Left cardiac atrium (tissue), 4 donors: ENCODE data around the gene IDE. TPM values are rescaled to one million over a fixed set of nuclear protein-coding genes. Genes with fewer than 3 reads are reported as not detected.
"Not testable (repeated sequence)": the region's sequence is repeated elsewhere in the genome, so short reads cannot be mapped to it uniquely, and the experiment has no call there.

Experiments used
- ATAC-seq, 2 donors: fragments of 200-7000 bp; cut with Tn5 transposase; one replicate each; pipeline ENCODE4 v1.9.1; 2020; ENCODE audit warnings: mild to moderate bottlenecking in 2 of 2, moderate library complexity in 2 of 2
- DNase-seq: peaks from one replicate; pipeline ENCODE4 v3.0.0-alpha.2; 2020
- intact Hi-C, 2 donors: fragments of 100-400 bp; cut with DNase I; formaldehyde crosslinking; loops; one replicate each; pipeline versions ENCODE4 v1.14.1 to v1.15.1; 2022 to 2023
- total RNA-seq, 2 donors: library from RNA; stranded (reverse); fragmentation: NEBNext Ultra II Directional; extraction: Animal tissue kit (Norgen Biotek cat#: 25700); gene quantifications; one replicate each; pipeline ENCODE4 v1.2.1, GENCODE V29; 2021
- donor health status: DM: no; HTN: yes; CAD: no.
- donor health status: DM: no; HTN: yes; CAD: no; lungs with severe emphysema.
- donor health status: DM: yes; HTN: yes; CAD: no.
- donor health status: Dilated cardiomyopathy.

Gene IDE
- total RNA-seq, 2 donors from 2014 or later = 42.4 to 46.1 TPM

DNA sequence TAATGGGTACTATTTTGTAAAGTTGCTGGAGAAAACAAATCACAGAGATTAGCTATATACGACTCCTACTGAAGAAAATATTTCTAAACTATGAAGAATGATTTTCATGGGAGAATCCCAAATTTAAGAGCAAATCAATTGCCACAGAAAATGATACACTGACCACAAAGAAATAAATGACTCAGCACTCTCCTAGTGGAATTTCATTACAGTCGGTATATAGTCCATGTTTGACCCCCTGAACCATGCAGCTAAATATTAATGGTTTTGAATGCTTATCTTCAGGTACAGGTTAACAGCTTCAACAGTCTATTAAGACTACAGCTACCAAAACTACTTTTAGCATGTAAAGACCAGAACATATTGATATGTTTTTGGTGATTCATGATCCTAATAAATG is 65.0 kb downstream of the IDE start:
- no peak for ATAC-seq
- intact Hi-C loops = no loop called here
- DNase-seq = no peak

DNA sequence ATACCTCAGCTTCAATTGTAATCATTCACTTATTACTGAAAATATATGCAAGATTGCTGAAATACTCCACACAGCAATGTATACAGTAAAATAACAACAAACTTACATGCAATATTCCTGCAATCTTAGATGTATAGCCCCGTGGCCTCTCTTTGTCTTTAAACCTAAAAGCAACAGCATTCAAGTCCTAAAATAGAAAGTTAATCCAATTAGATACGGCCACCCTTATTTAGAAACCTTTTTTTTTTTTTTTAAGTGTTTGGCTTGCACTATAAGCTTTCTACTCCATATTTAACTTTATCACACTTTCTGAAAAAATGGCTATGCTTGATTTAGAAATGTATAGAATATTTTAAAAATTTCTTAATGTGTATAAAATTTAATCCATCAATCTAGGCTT is 67.6 kb downstream of the IDE start:
- DNase-seq = no peak
- intact Hi-C loops = no loop called here
- no peak for ATAC-seq

DNA sequence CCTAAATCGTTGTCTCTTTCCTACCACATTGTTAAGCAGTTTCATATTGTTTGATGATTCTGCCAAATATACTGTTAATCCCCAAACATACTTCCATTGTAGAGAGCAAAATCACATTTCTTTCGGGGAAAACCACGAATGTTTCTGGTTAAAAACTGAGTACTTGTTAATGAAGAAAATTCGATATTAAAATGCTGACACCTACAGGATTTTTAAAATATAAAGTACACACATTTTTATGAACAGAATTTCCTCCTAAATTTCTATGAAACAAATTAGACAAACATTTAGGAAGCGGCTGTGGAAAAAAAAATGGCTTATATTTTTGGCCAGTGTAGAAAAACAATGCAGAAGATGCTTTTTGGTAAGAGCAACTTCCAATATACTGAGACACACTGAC is 68.8 kb downstream of the IDE start:
- intact Hi-C loops = no loop called here
- no peak for DNase-seq
- no peak for ATAC-seq

DNA sequence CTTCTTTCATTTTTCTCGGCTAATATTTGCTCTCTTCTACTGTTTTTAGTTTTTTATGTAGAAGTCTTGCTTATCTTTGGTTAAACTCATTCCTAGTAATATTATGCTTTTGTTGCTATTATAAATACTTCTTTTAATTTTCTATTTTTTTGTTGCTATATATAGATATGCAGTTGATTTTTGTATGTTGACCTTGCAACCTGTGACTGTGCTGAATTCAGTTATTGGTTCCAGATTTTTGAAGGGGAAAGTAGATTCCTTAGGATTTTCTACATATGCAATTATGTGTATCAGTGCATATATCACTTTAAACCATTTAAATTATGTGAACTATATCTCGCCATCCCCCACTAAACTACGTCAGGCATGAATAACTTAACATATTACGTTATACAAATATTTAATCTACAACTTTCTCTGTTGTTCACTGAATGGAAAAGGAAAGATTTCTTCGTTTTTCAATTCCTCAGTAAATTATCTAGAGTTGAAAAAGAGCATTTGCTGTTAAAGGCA is 71.5 kb downstream of the IDE start:
- ATAC-seq = no peak
- intact Hi-C loops = no loop called here
- no peak for DNase-seq

DNA sequence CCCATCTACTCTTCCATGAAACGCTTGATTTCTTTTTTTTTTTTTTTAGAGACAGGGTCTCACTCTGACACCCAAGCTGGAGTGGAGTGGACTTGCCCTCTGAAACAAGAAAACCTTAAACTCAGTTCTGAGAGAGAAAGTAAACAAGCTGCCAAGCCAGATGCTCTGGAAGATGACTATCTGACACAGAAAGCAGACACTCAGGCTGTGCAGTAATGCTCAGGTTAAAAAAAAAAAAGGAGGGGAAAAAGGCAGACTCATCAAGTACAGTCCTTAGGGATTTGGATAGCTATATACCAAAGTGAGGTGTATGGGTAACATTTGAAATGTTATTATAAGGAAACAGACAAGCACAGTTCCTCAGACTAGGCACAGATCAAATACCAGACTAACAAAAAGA is 80.5 kb downstream of the IDE start:
- DNase-seq (no peak), ATAC-seq (no peak)
- intact Hi-C loops = no loop called here

DNA sequence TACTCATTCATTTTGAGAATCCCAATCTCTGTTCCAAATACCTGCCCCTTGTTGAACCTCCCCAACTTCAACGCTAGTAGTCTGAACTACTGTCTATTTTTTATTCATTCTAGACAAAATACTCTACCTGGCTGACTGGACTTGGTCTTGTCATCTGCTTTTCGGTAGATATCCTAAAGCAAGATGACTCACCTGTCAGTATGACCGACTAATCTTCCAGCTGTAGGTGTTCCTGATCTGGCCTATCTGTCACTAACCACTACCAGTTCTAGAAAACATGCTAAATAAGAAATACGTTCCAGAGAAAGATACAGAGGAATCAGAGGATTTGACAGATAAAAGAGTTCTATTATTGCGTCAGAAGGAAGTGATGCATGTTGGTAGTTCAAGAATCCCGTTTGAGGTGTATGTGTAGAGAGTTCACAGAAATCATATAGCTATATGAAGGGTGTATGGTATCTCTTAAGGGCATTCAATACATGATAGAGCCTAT is 81.1 kb downstream of the IDE start:
- intact Hi-C loops = no loop called here
- ATAC-seq (no peak), DNase-seq (no peak)

DNA sequence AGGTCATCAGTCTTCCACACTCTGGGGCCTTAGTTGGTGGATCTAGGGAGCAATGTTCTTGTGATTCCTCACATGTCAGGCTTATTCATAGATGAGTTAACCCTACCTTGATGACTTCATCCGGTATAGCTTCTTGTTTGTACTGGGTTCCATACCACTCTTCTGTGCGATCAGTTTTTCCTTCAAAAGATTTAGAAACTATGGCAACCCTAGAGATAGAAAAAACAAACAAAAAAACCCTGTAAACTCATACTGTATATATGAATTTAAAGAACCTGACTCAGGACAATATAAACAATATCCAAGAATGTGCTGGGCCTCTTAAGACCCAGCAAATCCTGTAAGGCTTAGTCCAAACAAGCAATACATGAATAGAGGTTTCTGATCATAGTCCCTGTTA is 83.5 kb downstream of the IDE start:
- intact Hi-C loops = no loop called here
- ATAC-seq = no peak
- no peak for DNase-seq

DNA sequence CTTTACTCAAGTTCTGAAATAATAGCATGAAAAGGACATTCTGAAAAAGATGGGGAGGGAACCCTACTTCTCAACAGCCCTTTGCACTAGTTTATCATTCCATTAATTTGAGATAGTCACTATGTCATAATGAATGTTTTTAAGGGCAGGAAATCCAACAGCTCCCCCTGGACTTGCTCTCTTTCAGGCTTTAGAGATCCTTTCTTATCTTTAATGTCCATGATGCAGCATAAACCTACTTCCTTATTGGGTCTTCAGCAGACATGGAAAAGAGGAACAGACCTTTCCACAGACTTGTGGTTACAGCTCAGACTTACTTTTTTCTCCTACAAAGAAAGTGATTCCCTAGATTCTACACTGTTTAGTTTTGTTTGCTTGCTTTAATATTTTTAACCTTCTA is 87.3 kb downstream of the IDE start:
- intact Hi-C loops = no loop called here
- DNase-seq = no peak

DNA sequence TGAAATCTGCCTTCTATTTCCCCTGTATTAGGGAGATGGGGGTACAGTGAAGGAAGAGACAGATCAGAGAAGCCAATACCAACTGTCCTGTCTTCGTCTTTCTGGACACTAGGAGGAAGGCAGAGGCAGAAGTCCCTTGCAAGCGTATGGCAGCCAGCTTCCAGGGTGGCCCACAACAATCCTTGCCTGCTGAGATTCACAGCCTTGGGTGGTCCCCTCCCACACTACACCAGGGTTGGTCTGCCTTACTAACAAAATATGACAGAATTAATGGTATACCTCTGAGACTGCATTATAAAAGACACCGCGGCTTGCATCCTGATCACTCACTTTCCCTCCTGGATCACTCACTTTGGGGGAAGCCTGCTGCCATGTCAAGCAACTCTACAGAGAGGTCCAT is 90.4 kb downstream of the IDE start:
- intact Hi-C loops = no loop called here
- DNase-seq (no peak), ATAC-seq (no peak)

More for the DNA sequence above, 87.3 kb downstream of the IDE start:
- no peak for ATAC-seq

DNA sequence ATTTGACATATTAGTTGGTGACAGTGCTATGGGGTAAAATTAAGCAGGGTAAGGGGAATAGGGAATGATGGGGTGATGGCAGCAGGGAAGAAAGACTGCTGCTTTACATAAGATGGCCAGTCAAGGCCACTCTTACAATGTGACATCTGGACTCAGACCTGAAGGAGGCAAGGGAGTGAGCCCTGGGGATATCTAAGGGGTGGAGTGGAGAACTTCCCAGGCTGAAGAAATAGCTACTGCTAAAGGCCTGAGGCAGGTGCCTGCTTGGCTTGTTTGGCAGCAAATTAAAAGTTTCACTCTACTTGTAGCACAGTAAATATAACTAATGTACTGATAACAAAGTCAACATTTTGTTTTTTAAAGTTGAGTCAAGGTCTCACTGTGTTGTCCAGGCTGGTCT is 93.5 kb downstream of the IDE start:
- DNase-seq (no peak), ATAC-seq (no peak)
- intact Hi-C loops = no loop called here

DNA sequence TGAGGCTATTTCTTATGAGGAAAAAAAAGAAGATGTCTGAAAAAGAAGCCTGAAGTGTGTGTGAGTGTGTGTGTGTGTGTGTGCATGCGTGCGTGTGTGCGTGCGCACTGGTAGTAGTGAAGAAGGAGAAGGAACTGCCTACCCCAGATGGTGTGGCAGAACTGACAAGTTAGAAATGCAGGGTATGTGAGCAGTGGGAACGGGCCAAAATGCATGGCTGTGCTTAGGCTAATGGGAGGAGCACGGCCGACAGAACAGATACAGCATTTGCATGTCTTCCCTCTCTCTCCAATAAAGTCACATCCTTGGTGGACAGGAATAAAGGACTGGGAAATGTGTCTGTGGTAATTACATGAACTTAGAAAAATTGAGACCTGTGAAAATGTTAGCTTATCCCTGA is 94.3 kb downstream of the IDE start:
- DNase-seq (no peak), ATAC-seq (no peak)
- intact Hi-C loops = no loop called here

DNA sequence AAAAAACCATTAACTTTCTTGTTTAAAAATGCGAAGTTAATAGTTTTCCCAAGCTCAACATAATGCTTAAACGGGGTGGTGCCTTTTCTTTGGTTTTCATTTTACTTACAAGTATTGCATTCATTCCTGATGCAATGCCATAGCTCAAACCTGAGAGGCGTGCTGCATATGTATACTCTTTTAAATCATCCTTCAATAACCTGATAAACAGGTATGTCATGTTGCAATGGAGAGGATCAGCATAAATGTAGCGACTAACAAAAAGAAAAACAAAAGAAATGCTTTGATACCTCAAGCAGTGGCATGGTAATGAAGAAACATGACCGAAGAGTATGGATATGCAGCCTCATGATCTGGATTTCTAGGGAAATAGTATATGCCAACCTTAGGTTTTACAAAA is 95.4 kb downstream of the IDE start:
- no peak for ATAC-seq
- no peak for DNase-seq
- intact Hi-C loops = no loop called here

DNA sequence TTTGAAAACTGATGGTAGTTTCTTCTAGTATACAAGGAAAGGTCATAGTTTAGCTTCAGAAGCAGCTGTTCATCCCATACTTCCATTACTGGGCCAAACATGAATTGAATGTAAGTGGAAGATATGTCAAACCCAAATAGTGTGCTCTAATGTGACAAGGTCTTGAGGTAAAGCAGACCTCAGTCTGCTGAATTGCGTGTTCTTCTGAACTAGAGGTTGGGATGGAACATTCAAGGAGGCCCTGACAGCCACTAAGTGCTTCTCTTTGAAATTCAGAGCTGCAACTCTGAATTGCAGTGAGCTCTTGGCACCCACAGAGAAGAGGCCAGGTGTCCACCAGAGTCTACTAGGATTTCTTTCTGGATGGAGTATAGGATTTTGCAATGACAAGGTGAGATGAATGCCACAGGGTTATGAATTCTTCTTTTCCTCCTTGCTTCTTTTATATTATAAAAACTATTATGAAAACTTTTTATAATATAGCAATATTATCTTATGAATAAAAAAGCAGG is 98.5 kb downstream of the IDE start:
- DNase-seq (no peak), ATAC-seq (no peak)
- intact Hi-C loops = no loop called here

DNA sequence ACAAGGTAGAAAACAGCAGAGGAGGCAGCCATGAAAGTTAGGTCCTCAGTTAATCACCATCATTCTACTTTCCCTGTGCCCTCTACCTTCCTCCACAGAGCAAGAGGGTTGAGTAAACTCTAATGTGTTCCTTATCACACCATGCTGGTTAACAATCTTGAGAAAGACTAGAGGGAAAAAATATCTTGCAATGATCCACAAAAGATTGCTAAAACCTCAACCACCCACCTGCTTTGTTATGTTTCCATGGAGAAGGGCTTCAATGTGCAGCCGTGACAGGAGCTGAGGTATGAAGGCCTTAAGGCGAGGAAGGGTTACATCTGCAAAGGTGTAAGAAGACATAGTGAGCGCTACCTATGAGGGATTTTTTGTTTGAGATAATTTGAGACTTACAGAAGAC is 103.9 kb downstream of the IDE start:
- intact Hi-C loops = no loop called here
- DNase-seq = no peak
- ATAC-seq = no peak

DNA sequence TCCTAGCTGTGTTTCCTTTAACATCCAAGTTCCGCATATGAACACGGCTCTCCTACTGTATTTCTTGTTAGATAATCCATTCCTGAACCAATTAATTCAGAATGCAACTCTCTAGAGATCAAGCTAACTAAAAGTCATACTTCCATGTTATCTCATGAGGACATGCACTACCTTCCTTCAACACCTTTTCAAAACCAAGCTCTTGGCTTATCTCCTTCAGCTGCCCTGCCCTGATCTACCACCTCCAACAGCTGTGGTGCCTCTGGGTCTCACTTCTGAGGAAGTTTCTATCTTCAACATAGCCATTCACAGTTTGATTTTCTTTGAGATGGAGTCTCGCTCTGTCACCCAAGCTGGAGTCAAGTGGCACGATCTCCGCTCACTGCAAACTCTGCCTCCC is 109.5 kb downstream of the IDE start:
- intact Hi-C loops = no loop called here

DNA sequence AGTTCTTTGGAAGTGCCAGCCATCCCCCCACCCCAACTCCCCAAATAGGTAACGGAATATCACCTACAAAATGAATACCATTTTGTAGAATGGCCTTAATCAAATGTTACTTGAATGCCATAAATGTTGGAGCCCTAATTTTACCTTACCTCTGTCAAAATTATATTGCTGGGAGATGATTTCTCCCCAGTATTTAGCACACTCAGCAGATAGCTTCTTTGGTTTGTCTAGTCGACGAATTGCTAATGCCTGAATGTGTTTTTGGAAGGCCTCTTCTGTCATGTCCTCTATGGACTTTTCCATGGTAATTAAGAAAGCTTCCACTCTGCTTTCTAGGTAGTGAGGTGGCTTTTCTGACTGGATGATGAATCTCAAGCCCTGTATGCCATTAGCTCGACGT is 110.3 kb downstream of the IDE start:
- ATAC-seq (no peak), DNase-seq (no peak)
- intact Hi-C loops = no loop called here

More for the DNA sequence above, 109.5 kb downstream of the IDE start:
- DNase-seq (no peak), ATAC-seq (no peak)

DNA sequence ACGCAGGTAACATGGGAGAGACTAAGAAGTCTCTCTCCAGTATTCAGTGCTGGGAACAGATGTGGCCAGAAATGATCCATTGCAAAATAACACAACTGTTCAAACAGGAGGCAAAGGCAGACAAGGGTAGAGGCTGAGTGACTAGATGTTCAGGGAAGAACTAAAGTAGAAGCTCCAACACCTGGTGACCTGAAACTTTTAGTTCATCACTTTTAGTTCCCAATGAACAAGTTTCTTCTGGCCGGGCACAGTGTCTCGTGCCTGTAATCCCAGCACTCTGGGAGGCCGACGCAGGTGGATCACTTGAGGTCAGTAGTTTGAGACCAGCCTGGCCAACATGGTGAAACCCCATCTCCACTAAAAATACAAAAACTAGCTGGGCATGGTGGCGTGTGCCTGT is 118.9 kb downstream of the IDE start:
- intact Hi-C loops, DNase-seq, ATAC-seq: not testable (repeated sequence)

DNA sequence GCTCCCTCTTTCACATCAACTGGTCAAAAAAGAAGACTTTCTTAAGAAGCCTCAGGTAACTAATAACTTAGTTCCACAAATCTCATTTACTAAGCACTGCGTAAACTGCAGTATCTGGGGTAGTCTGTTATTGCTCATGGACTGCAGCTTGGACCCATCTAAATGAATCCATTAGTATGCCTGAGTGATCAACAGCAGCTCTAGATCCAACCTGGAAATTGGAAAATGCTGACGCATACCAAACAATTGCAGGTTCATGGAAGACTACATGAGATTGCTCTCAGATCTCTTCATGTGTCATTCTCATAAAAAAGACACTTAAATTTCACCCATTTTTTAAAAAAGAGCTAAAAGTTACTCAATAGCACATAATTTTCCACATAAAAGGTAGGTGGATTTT is 121.6 kb downstream of the IDE start:
- intact Hi-C loops = no loop called here
- DNase-seq (no peak), ATAC-seq (no peak)

DNA sequence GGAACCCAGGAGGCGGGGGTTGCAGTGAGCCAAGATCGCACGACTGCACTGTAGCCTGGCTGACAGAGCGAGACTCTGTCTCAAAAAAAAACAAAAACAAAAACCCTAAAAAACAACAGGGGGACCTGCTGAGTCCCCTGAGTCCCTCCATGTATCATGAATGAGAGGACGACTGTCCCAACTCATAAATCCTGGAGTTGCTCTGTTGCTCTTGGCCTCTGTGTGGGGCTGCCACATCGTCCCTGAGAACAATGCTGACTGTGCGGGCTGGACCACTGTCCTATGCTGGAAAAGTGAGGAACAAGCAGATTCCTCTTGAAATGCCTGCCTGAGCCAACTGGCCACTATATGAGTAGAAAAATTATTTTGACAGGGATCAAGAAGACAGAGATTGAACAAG is 122.5 kb downstream of the IDE start:
- no peak for ATAC-seq
- intact Hi-C loops = no loop called here
- DNase-seq = no peak

DNA sequence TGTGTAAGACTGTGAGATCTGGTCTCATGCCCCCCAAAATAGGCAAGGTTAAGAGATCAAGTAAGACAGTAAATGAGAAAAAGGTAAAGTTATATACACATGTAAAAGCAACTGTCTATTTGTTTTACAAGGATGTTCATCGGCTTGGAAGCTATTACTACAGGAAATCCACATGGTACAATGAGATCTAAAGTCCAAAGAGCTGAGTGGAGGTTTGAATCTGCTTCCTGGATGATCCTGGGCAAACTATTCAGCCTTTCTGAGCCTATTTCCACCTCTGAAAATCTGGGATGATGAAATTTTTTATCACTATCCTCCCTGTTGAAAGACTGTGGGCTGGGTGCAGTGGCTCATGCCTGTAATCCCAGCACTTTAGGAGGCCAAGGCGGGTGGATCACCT is 123.0 kb downstream of the IDE start:
- intact Hi-C loops = no loop called here
- no peak for DNase-seq

DNA sequence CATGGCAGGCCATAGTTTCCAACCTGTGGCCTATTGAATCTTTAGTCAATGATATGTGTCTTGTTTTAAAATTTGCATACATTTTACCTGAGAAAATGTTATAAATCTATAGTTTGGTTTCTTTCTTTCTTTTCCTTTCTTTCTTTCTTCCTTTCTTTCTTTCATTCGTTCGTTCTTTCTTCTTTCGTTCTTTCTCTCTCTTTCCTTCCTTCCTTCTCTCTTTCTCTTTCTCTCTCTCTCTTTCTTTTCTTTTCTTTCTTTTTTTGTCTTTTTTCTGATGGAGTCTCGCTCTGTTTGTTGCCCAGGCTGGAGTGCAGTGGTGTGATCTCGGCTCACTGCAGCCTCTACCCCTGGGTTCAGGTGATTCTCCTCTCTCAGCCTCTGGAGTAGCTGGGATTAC is 133.3 kb downstream of the IDE start:
- ATAC-seq = no peak
- no peak for DNase-seq
- intact Hi-C loops = no loop called here

More for the DNA sequence above, 123.0 kb downstream of the IDE start:
- no peak for ATAC-seq

DNA sequence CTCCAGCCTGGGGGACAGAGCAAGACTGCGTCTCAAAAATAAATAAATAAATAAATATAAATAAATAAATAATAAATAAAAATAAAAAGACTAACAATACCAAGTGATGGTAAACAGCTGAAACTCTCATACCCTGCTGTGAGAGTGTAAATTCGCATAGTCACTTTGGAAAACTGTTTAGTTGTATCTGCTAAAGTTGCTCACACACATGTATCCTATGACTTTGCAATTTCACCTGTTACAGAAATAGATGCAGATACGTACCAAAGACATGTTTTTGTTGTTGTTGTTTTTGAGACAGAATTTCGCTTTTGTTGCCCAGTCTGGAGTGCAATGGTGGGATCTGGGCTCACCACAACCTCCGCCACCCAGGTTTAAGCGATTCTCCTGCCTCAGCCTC is 135.7 kb downstream of the IDE start:
- intact Hi-C loops = loop anchor here (10.0 kb wide), 3 partner anchors 143 to 683 kb away; partner anchors contain the start of genes CPEB3 (in 1 of the 2) and MARCHF5 (in 1 of the 2)
- no peak for ATAC-seq
- no peak for DNase-seq
